Tibial nerve (tissue), 4 donors: ENCODE results near the gene PRUNE1. TPM values are rescaled to one million over a fixed set of nuclear protein-coding genes. Genes with fewer than 3 reads are reported as not detected.

Experiments
- DNase-seq, 2 donors: peaks; one replicate each; pipeline ENCODE4 v3.0.0-alpha.2; 2019; ENCODE audit warnings: low spot score in 2 of 2
- H3K27ac ChIP-seq, 4 donors: fragments of 200-600 bp; sonication (generic) in 3 of 4; one replicate each; pipeline ENCODE4 v1.5.1; 2017 to 2019; ENCODE audit warnings: mild to moderate bottlenecking in 1 of 4
- H3K27me3 ChIP-seq, 2 donors: fragments of 200-600 bp; sonication (generic) in 1 of 2; one replicate each; pipeline versions ENCODE4 v1.5.1 to v1.6.0; 2017 to 2019
- H3K36me3 ChIP-seq, 3 donors: fragments of 200-600 bp; sonication (generic); one replicate each; pipeline ENCODE4 v1.5.1; 2018 to 2019
- H3K4me1 ChIP-seq, 4 donors: fragments of 200-600 bp; sonication (generic) in 3 of 4; one replicate each; pipeline ENCODE4 v1.5.1; 2017 to 2019
- H3K4me3 ChIP-seq, 4 donors: fragments of 200-600 bp; sonication (generic) in 3 of 4; one replicate each; pipeline ENCODE4 v1.5.1; 2017 to 2019; ENCODE audit warnings: mild to moderate bottlenecking in 1 of 4, moderate library complexity in 1 of 4
- H3K9me3 ChIP-seq, 4 donors: fragments of 200-600 bp; sonication (generic) in 3 of 4; one replicate each; pipeline ENCODE4 v1.5.1; 2017 to 2019
- CTCF ChIP-seq, 5 experiments: fragments of 200-600 bp in 3 of 5; fragments of 450-650 bp in 2 of 5; sonication (generic) in 3 of 5; IDR thresholded peaks; one replicate each; pipeline ENCODE4 v1.5.1; 2016 to 2019; ENCODE audit warnings: antibody characterized with exemption in 5 of 5, mild to moderate bottlenecking in 3 of 5, moderate library complexity in 2 of 5
- EP300 ChIP-seq, 2 donors: sonication (generic); formaldehyde crosslinking; IDR thresholded peaks; one replicate each; pipeline ENCODE4 v1.6.1; 2017; ENCODE audit warnings: antibody characterized with exemption in 2 of 2, mild to moderate bottlenecking in 1 of 2
- POLR2A ChIP-seq, 2 donors: fragments of 450-650 bp; IDR thresholded peaks; one replicate each; pipeline ENCODE4 v1.6.1; 2017; ENCODE audit warnings: antibody characterized with exemption in 2 of 2, mild to moderate bottlenecking in 2 of 2, moderate library complexity in 2 of 2
- WGBS, 2 donors: methylation state at CpG; one replicate each; pipeline ENCODE4 v1.1.5; 2018; 5-methylcytosine and 5-hydroxymethylcytosine counted together
- total RNA-seq, 4 donors: library from RNA; depleted of rRNA; stranded (reverse); fragments of >200 nt; gene quantifications; one replicate each; pipeline ENCODE4 v1.1.0, GENCODE V29; 2016

The PRUNE1 gene
- total RNA-seq, 4 donors from 2014 or later = 22.0 to 40.4 (median 28.5) TPM

GRCh38 chr1:150985179-150985825 lies 22.9 kb upstream of the PRUNE1 start:
- Histone ChIP-seq H3K27me3 (no peaks in the 10 kb centered on the region), H3K27ac (no peak overlapping the region), H3K9me3 (no peaks in the 10 kb centered on the region), H3K4me3 (no peak overlapping the region), H3K36me3 (no peaks in the 10 kb centered on the region), H3K4me1 (peaks cover 0 to 23% (median 0%) of the 10 kb centered on the region in 4 donors)
- WGBS, 2 donors = 89 to 95% methylated on average over 2 of the region's 2 CpGs
- TF ChIP-seq CTCF (IDR thresholded peaks at IDR 0.05) (no peak), EP300 (IDR thresholded peaks at IDR 0.05) (no peak)
- DNase-seq = no peak

- H3K9me3 ChIP-seq = no peaks in the 10 kb centered on the region
- no peak overlapping the region for H3K27ac ChIP-seq
- no peak for TF ChIP-seq CTCF (IDR thresholded peaks at IDR 0.05)
- no peak for TF ChIP-seq POLR2A (IDR thresholded peaks at IDR 0.05)
- no peak for TF ChIP-seq EP300 (IDR thresholded peaks at IDR 0.05)
- H3K4me1 ChIP-seq = peaks cover 0 to 5% (median 1%) of the 10 kb centered on the region in 4 donors
- no peaks in the 10 kb centered on the region for H3K36me3 ChIP-seq
- H3K27me3 ChIP-seq = no peaks in the 10 kb centered on the region
- H3K4me3 ChIP-seq = no peak overlapping the region
- DNase-seq = no peak
- WGBS, 2 donors = 87 to 91% methylated on average over 7 of the region's 7 CpGs
Measured at GRCh38 chr1:150987924-150988323, 20.3 kb upstream of the PRUNE1 start.

- Histone ChIP-seq H3K36me3 (peaks cover 0 to 14% (median 3%) of the 10 kb centered on the region in 3 donors), H3K9me3 (no peaks in the 10 kb centered on the region), H3K4me3 (no peak overlapping the region), H3K27me3 (no peaks in the 10 kb centered on the region), H3K4me1 (peaks cover 0 to 34% (median 8%) of the 10 kb centered on the region in 4 donors), H3K27ac (peak overlapping the region in 2 of 4 donors; percentile 34 to 58)
- WGBS, 2 donors = 31 to 37% methylated on average over 4 of the region's 4 CpGs
- no peak for TF ChIP-seq EP300 (IDR thresholded peaks at IDR 0.05)
- no peak for DNase-seq
Measured at GRCh38 chr1:150992626-150993025, 15.6 kb upstream of the PRUNE1 start.

GRCh38 chr1:150994248-150994647 lies 14.0 kb upstream of the PRUNE1 start:
- H3K27ac ChIP-seq = peak overlapping the region; percentile 13 to 85 (median 53)
- no peak for DNase-seq
- no peak overlapping the region for H3K4me3 ChIP-seq
- TF ChIP-seq EP300 (IDR thresholded peaks at IDR 0.05) (no peak), POLR2A (IDR thresholded peaks at IDR 0.05) (no peak), CTCF (IDR thresholded peaks at IDR 0.05) (no peak)
- H3K36me3 ChIP-seq = peaks cover 0 to 30% (median 8%) of the 10 kb centered on the region in 3 donors
- WGBS, 2 donors = 84 to 85% methylated on average over 3 of the region's 3 CpGs
- H3K9me3 ChIP-seq = no peaks in the 10 kb centered on the region
- H3K4me1 ChIP-seq = peaks cover 0 to 47% (median 9%) of the 10 kb centered on the region in 4 donors
- no peaks in the 10 kb centered on the region for H3K27me3 ChIP-seq

GRCh38 chr1:150995460-150995859 lies 12.8 kb upstream of the PRUNE1 start:
- Histone ChIP-seq H3K9me3 (no peaks in the 10 kb centered on the region), H3K27ac (peak overlapping the region; percentile 41 to 85 (median 66)), H3K4me3 (peak overlapping the region in 1 of 4 donors; percentile 6), H3K27me3 (no peaks in the 10 kb centered on the region), H3K4me1 (peaks cover 0 to 59% (median 11%) of the 10 kb centered on the region in 4 donors), H3K36me3 (peaks cover 0 to 42% (median 8%) of the 10 kb centered on the region in 3 donors)
- no peak for TF ChIP-seq POLR2A (IDR thresholded peaks at IDR 0.05)
- TF ChIP-seq EP300 (IDR thresholded peaks at IDR 0.05) = no peak
- no peak for TF ChIP-seq CTCF (IDR thresholded peaks at IDR 0.05)
- DNase-seq = no peak
- 40 to 48% methylated on average over 4 of the region's 4 CpGs for WGBS, 2 donors
